Left lung (tissue), 14 donors: ENCODE measurements around the gene MSL2. TPM values are rescaled to one million over a fixed set of nuclear protein-coding genes. Genes with fewer than 3 reads are reported as not detected.

Experiments
- ATAC-seq: fragments of 200-7000 bp; cut with Tn5 transposase; one replicate; pipeline ENCODE4 v1.9.1; 2020; ENCODE audit warnings: moderate library complexity
- DNase-seq, 4 donors: peaks; one replicate each; pipeline ENCODE4 v3.0.0-alpha.2; 2013 to 2020
- H3K27ac ChIP-seq, 2 donors: fragments of 200-600 bp; sonication (generic) in 1 of 2; one replicate each; pipeline versions ENCODE4 v1.5.0 to v1.8.0; 2020 to 2021
- H3K27me3 ChIP-seq, 2 donors: fragments of 200-600 bp; sonication (generic) in 1 of 2; one replicate each; pipeline versions ENCODE4 v1.5.0 to v1.8.0; 2020 to 2021
- H3K36me3 ChIP-seq, 2 donors: fragments of 200-600 bp; sonication (generic) in 1 of 2; one replicate each; pipeline versions ENCODE4 v1.5.0 to v1.8.0; 2020 to 2021
- H3K4me1 ChIP-seq, 2 donors: fragments of 200-600 bp; one replicate each; pipeline ENCODE4 v1.8.0; 2021
- H3K4me3 ChIP-seq, 2 donors: fragments of 200-600 bp; sonication (generic) in 1 of 2; one replicate each; pipeline versions ENCODE4 v1.5.0 to v1.8.0; 2020 to 2021; ENCODE audit warnings: mild to moderate bottlenecking in 1 of 2
- H3K9me3 ChIP-seq, 2 donors: fragments of 200-600 bp; sonication (generic) in 1 of 2; one replicate each; pipeline versions ENCODE4 v1.5.0 to v1.8.0; 2020 to 2021
- CTCF ChIP-seq, 2 donors: fragments of 200-600 bp; sonication (generic) in 1 of 2; IDR thresholded peaks; one replicate each; pipeline versions ENCODE4 v1.5.0 to v1.8.0; 2021; ENCODE audit warnings: antibody characterized with exemption in 2 of 2
- intact Hi-C, 2 donors: fragments of 100-400 bp; cut with DNase I; formaldehyde crosslinking; loops; one replicate each; pipeline versions ENCODE4 v1.11.2 to v1.14.2; 2022
- long read RNA-seq, 12 donors: library from polyadenylated mRNA in 2 of 12; unstranded in 2 of 12; transcript quantifications; one replicate each; pipeline ENCODE4 v2.0.0 and lab custom pipeline, GENCODE V29; 2019 to 2026
- polyA plus RNA-seq, 6 donors: library from polyadenylated mRNA; unstranded; fragments of 120-200 nt; gene quantifications; one replicate each; pipeline ENCODE4 v1.2.1, GENCODE V29; 2013; ENCODE audit not compliant: insufficient read length in 6 of 6
- total RNA-seq, 2 donors: library from RNA; stranded (reverse); fragmentation: NEBNext Ultra II Directional; extraction: Animal tissue kit (Norgen Biotek cat#: 25700); gene quantifications; one replicate each; pipeline ENCODE4 v1.2.1, GENCODE V29; 2021
- donor health status: DM: no; HTN: yes; CAD: no.
- donor health status: DM: no; HTN: no; CAD: no.

The MSL2 gene
- total RNA-seq (10 to 100 TPM; 25.8 to 32.6 TPM), polyA plus RNA-seq (10 to 100 TPM; 43.5 to 51.3 (median 45.4) TPM)
- long read RNA-seq, donor 1, full-length matches to known transcripts: 17 of 17 reads
- long read RNA-seq, donor 1, partial matches to known transcripts: 0 of 17 reads
- long read RNA-seq, donor 1, other reads (novel, unspliced or antisense): 0 of 17 reads
- long read RNA-seq, donor 2, full-length matches to known transcripts: 18 of 18 reads
- long read RNA-seq, donor 2, partial matches to known transcripts: 0 of 18 reads
- long read RNA-seq, donor 2, other reads (novel, unspliced or antisense): 0 of 18 reads
- long read RNA-seq, donor 3, full-length matches to known transcripts: 7 of 7 reads
- long read RNA-seq, donor 3, partial matches to known transcripts: 0 of 7 reads
- long read RNA-seq, donor 3, other reads (novel, unspliced or antisense): 0 of 7 reads
- long read RNA-seq, donor 4: 0 reads
- long read RNA-seq, donor 5, full-length matches to known transcripts: 10 of 10 reads
- long read RNA-seq, donor 5, partial matches to known transcripts: 0 of 10 reads
- long read RNA-seq, donor 5, other reads (novel, unspliced or antisense): 0 of 10 reads
- long read RNA-seq, donor 6, full-length matches to known transcripts: 8 of 8 reads
- long read RNA-seq, donor 6, partial matches to known transcripts: 0 of 8 reads
- long read RNA-seq, donor 6, other reads (novel, unspliced or antisense): 0 of 8 reads
- long read RNA-seq, donor 7, full-length matches to known transcripts: 4 of 4 reads
- long read RNA-seq, donor 7, partial matches to known transcripts: 0 of 4 reads
- long read RNA-seq, donor 7, other reads (novel, unspliced or antisense): 0 of 4 reads
- long read RNA-seq, donor 8, full-length matches to known transcripts: 9 of 9 reads
- long read RNA-seq, donor 8, partial matches to known transcripts: 0 of 9 reads
- long read RNA-seq, donor 8, other reads (novel, unspliced or antisense): 0 of 9 reads
- long read RNA-seq, donor 9: 0 reads
- long read RNA-seq, donor 10: 0 reads
- long read RNA-seq, donor 11, full-length matches to known transcripts: 9 of 9 reads
- long read RNA-seq, donor 11, partial matches to known transcripts: 0 of 9 reads
- long read RNA-seq, donor 11, other reads (novel, unspliced or antisense): 0 of 9 reads
- long read RNA-seq, donor 12, full-length matches to known transcripts: 13 of 13 reads
- long read RNA-seq, donor 12, partial matches to known transcripts: 0 of 13 reads
- long read RNA-seq, donor 12, other reads (novel, unspliced or antisense): 0 of 13 reads

DNA sequence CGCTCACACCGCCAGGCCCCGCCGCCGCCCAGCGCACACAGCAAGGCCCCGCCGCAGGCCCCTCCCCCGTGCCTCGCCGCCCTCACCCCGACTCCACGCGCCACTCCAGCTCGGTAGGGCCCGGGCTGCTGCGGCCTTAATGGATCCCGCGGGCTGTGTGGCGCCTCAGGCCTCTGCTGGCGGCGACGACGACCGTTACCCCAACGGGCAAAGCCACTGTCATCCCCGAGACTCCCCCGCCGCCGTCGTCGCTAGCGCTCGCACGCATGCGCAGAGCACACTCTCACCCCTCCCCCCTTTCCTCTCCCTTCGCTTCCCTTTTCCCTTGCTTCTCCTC is at the start of gene MSL2:
TSS of gene MSL2 (minus strand) at position 272 of the 337 bp plus-strand sequence. CDS start 1,222 bp downstream, outside the sequence.
- peak within 1 kb of the TSS; percentile 100 for H3K27ac ChIP-seq
- ATAC-seq: peak; percentile 47
- intact Hi-C loops: no loop called here
- peak within 1 kb of the TSS; percentile 71 to 89 for H3K4me3 ChIP-seq
- TF ChIP-seq CTCF (IDR thresholded peaks at IDR 0.05): no peak
- H3K4me1 ChIP-seq: peaks cover 9 to 45% of the 10 kb centered on the region in 2 donors
- DNase-seq: peak in 1 of 4 donors; percentile 95
- no peaks in the 10 kb centered on the region for H3K27me3 ChIP-seq
- no peaks in the 10 kb centered on the region for H3K36me3 ChIP-seq
- no peaks in the 10 kb centered on the region for H3K9me3 ChIP-seq

DNA sequence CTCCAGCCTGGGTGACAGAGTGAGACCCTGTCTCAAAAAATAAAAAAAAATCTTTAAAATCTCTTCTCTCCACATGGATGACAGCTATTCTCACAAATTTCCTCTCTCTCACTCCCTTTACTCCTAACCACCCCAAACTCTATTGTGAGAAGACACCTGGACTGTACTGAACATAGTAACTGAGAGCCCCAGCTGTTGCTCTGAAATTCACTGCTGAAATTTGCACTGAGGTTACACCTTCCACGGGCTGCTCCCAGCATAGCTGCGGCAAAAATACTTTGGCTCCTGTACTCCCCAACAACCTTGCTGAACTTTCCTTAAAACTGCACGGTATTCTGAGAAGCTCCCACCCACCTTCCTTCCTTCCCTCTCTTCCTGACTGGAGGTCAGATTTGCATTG is 49.6 kb upstream of the MSL2 start:
- no peaks in the 10 kb centered on the region for H3K9me3 ChIP-seq

GRCh38 chr3:136239094-136239493 is 43.0 kb upstream of the MSL2 start:
- H3K27me3 ChIP-seq: no peaks in the 10 kb centered on the region
- no peak overlapping the region for H3K4me3 ChIP-seq
- peak; percentile 73 for ATAC-seq
- no peak for TF ChIP-seq CTCF (IDR thresholded peaks at IDR 0.05)
- H3K4me1 ChIP-seq: no peaks in the 10 kb centered on the region
- no peaks in the 10 kb centered on the region for H3K9me3 ChIP-seq
- intact Hi-C loops: no loop called here
- no peaks in the 10 kb centered on the region for H3K36me3 ChIP-seq
- no peak for DNase-seq
- H3K27ac ChIP-seq: no peak overlapping the region

More for the DNA sequence above, 49.6 kb upstream of the MSL2 start:
- Histone ChIP-seq H3K27ac (no peak overlapping the region), H3K36me3 (no peaks in the 10 kb centered on the region), H3K4me1 (peaks cover 0 to 8% of the 10 kb centered on the region in 2 donors), H3K4me3 (no peak overlapping the region), H3K27me3 (no peaks in the 10 kb centered on the region)
- TF ChIP-seq CTCF (IDR thresholded peaks at IDR 0.05): no peak
- intact Hi-C loops: loop anchor here in 1 of 2 donors (10.0 kb wide), 1 partner anchor 161 kb away; no protein-coding TSS in a partner anchor
- DNase-seq (no peak), ATAC-seq (no peak)

DNA sequence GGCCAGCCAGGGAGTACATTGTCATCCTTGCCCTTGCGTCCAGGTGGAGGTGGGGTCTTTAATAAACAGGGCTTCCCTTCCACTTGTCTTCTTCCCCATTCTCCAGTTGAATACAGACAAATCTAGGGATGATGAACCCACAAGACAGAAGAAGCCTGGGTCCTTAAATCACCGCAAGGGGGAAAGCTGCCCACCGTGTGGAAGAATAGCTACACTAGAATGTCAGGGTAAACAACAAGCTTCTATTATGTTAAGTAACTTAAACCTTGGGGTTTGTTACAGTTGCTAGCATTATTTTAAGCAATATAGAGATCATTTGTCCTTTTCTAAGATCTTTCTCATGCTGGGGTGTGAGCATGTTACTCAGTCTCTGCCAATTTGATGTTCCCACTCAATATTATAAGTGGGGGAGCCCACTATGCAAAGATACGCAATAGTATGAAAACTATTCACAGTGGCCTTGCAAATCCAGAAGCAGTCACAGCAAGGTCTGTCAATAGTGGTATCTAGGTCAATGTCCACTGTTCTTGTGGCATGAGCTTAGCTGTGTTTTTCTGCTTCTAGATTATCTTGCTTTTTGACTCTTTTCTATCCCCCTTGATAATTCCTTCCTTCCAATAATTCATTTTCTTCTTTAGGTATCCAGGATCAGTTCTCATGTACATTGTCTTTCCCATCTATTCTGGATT is 42.0 kb upstream of the MSL2 start:
- no peak for DNase-seq
- H3K27ac ChIP-seq: no peak overlapping the region
- intact Hi-C loops: no loop called here
- no peak overlapping the region for H3K4me3 ChIP-seq
- TF ChIP-seq CTCF (IDR thresholded peaks at IDR 0.05): no peak
- no peaks in the 10 kb centered on the region for H3K4me1 ChIP-seq
- H3K36me3 ChIP-seq: no peaks in the 10 kb centered on the region
- no peaks in the 10 kb centered on the region for H3K9me3 ChIP-seq
- no peaks in the 10 kb centered on the region for H3K27me3 ChIP-seq
- ATAC-seq: no peak
